ENCODE data around the gene COL8A2. TPM values are rescaled to one million over a fixed set of nuclear protein-coding genes. Genes with fewer than 3 reads are reported as not detected.

COL8A2 gene
- total and polyA plus RNA-seq, 7 donors = 0.60 to 13.0 (median 3.2) TPM

DNA sequence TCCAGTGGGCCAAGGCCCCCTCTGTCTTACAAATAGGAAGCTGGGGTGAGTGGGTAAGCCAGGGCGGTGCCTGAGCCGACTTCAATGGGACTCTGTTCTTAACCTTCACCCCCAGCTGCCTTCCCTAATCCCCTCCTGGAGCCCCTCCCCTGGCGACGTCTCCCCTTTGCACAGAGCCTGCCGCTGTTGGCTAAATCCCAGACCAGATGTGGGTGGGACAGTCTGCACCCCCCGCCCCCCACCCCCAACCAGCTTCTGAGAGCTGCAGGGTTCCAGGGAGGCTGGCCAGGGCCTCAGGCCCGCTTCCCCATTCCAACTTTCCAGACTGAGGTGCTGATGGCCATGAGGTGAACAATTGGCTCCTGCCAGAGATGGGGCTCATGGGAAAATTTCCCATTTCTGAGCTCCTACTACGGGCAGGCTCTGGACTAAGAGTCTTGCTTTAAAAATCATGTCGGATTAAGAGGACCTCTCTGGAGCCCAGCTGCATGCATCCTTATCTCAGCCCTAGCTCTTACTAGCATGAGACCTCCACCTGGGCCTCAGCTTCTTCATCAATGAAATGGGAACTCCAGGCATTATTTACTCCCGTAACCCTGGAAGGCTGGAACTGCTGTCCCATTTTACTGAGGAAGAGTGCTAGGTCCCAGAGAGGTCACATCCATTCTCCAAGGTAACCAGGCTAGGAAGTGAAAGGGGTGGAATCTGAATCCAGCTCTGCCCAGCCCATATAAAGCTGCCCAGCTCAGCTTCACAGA is 6.4 kb downstream of the COL8A2 start:
- H3K4me1 ChIP-seq = peaks cover 0 to 40% (median 23%) of the 10 kb centered on the region in 4 donors
- no peaks in the 10 kb centered on the region for H3K27me3 ChIP-seq
- no peak for TF ChIP-seq POLR2AphosphoS5 (IDR thresholded peaks at IDR 0.05)
- TF ChIP-seq EP300 (IDR thresholded peaks at IDR 0.05) = no peak
- no peak for TF ChIP-seq POLR2A (IDR thresholded peaks at IDR 0.05)
- no peak for TF ChIP-seq CTCF (IDR thresholded peaks at IDR 0.05)
- no peaks in the 10 kb centered on the region for H3K36me3 ChIP-seq
- DNase-seq = no peak
- no peaks in the 10 kb centered on the region for H3K9me3 ChIP-seq
- H3K4me3 ChIP-seq = no peak overlapping the region
- intact Hi-C loops (cut with DNase I) = no loop called here
- peak overlapping the region in 2 of 4 donors; percentile 48 to 72 for H3K27ac ChIP-seq
- 76 to 79% methylated on average over 10 of the region's 10 CpGs for WGBS, 2 donors

- peaks cover 0 to 39% (median 23%) of the 10 kb centered on the region in 4 donors for H3K4me1 ChIP-seq
- H3K27ac ChIP-seq = peak overlapping the region in 2 of 4 donors; percentile 72 to 86
Measured at GRCh38 chr1:36116901-36117300, 8.1 kb downstream of the COL8A2 start.

DNA sequence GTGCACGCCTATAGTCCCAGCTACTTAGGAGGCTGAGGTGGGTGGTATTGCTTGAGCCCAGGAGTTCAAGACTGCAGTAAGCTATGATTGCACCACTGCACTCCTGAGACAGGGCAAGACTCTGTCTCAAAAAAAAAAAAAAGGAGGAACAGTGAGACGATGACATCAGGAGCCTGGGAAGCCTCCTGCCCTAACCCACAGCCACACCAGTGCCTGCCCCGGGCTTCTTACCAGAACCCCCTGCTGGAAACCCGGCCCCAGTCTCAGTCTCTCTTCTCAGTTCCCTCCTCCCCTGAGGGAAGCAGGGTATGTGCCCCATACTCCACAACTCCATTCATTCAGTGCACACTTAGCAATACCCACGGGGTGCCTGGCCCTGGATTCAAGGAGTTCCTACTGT is 9.1 kb downstream of the COL8A2 start:
- intact Hi-C loops (cut with DNase I) = no loop called here
- TF ChIP-seq POLR2A (IDR thresholded peaks at IDR 0.05) (no peak), POLR2AphosphoS5 (IDR thresholded peaks at IDR 0.05) (no peak), EP300 (IDR thresholded peaks at IDR 0.05) (no peak), CTCF (IDR thresholded peaks at IDR 0.05) (no peak)
- Histone ChIP-seq H3K4me1 (peaks cover 0 to 39% (median 23%) of the 10 kb centered on the region in 4 donors), H3K4me3 (no peak overlapping the region), H3K27me3 (no peaks in the 10 kb centered on the region), H3K36me3 (no peaks in the 10 kb centered on the region), H3K9me3 (no peaks in the 10 kb centered on the region), H3K27ac (peak overlapping the region; percentile 69 to 86 (median 76))
- DNase-seq = no peak
- 72% methylated on average over 5 of the region's 5 CpGs for WGBS, 2 donors

More at GRCh38 chr1:36116901-36117300, 8.1 kb downstream of the COL8A2 start:
- WGBS, 2 donors = 87 to 92% methylated on average over 5 of the region's 5 CpGs
- Histone ChIP-seq H3K9me3 (no peaks in the 10 kb centered on the region), H3K4me3 (no peak overlapping the region), H3K27me3 (no peaks in the 10 kb centered on the region), H3K36me3 (no peaks in the 10 kb centered on the region)
- intact Hi-C loops (cut with DNase I) = no loop called here
- no peak for DNase-seq
- TF ChIP-seq EP300 (IDR thresholded peaks at IDR 0.05) (no peak), POLR2A (IDR thresholded peaks at IDR 0.05) (no peak), CTCF (IDR thresholded peaks at IDR 0.05) (no peak), POLR2AphosphoS5 (IDR thresholded peaks at IDR 0.05) (no peak)

DNA sequence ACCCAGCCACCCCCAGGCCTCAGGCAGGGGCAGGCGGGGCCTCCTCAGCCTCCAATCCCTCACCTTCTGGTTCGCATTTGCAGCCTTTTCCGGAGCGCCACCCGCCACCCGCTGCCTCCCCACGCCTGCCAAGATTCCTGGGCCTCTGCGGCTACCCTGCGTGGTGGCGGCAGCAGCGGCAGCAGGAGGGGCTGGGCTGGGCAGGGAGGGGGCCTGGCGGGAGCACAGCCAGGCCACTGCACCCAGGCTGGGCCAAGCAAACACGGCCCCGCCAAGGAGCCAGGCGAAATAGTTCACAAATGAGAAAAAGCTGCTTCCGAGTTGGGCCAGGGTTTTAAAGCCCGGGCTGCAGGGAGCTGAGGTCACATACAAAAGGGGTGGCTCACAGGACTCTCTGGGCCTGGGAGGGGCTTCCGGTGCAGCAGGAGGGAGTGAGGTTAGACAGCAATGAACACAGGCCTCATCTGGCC is 9.8 kb downstream of the COL8A2 start:
- WGBS, 2 donors = 74 to 79% methylated on average over 18 of the region's 18 CpGs
- Histone ChIP-seq H3K4me1 (peaks cover 0 to 39% (median 23%) of the 10 kb centered on the region in 4 donors), H3K36me3 (no peaks in the 10 kb centered on the region), H3K27ac (peak overlapping the region; percentile 69 to 86 (median 76)), H3K27me3 (no peaks in the 10 kb centered on the region), H3K4me3 (no peak overlapping the region), H3K9me3 (no peaks in the 10 kb centered on the region)
- intact Hi-C loops (cut with DNase I) = no loop called here
- no peak for DNase-seq
- TF ChIP-seq EP300 (IDR thresholded peaks at IDR 0.05) (no peak), CTCF (IDR thresholded peaks at IDR 0.05) (no peak), POLR2AphosphoS5 (IDR thresholded peaks at IDR 0.05) (no peak), POLR2A (IDR thresholded peaks at IDR 0.05) (no peak)

Measured in sigmoid colon (tissue), 7 donors.